Gastrocnemius medialis (tissue), 4 donors: ENCODE results near the gene ZNF407. TPM values are rescaled to one million over a fixed set of nuclear protein-coding genes. Genes with fewer than 3 reads are reported as not detected.

Source experiments
- ATAC-seq, 2 donors: fragments of 150-250 bp; one replicate each; pipeline ENCODE4 v1.9.1; 2016
- DNase-seq, 2 donors: peaks; one replicate each; pipeline ENCODE4 v3.0.0-alpha.2; 2019
- H3K27ac ChIP-seq, 4 donors: fragments of 200-600 bp; sonication (generic); 1 replicate in 1 of 4; 2 replicates in 3 of 4; pipeline ENCODE4 v1.5.1; 2016 to 2018; ENCODE audit warnings: mild to moderate bottlenecking in 2 of 4, moderate library complexity in 1 of 4
- H3K27me3 ChIP-seq, 3 donors: fragments of 200-600 bp; sonication (generic) in 2 of 3; 1 replicate in 1 of 3; 2 replicates in 2 of 3; pipeline versions ENCODE4 v1.5.1 to v1.6.0; 2016 to 2019; ENCODE audit warnings: mild to moderate bottlenecking in 1 of 3, moderate library complexity in 1 of 3
- H3K36me3 ChIP-seq, 2 donors: fragments of 200-600 bp; sonication (generic) in 1 of 2; one replicate each; pipeline ENCODE4 v1.5.1; 2017 to 2018
- H3K4me1 ChIP-seq, 2 donors: fragments of 200-600 bp; sonication (generic) in 1 of 2; one replicate each; pipeline ENCODE4 v1.5.1; 2016 to 2017; ENCODE audit warnings: mild to moderate bottlenecking in 2 of 2
- H3K4me3 ChIP-seq, 4 donors: fragments of 200-600 bp; sonication (generic) in 3 of 4; 1 replicate in 1 of 4; 2 replicates in 3 of 4; pipeline ENCODE4 v1.5.1; 2016 to 2019; ENCODE audit warnings: mild to moderate bottlenecking in 2 of 4
- H3K9me3 ChIP-seq, 3 donors: fragments of 200-600 bp; sonication (generic) in 2 of 3; 1 replicate in 1 of 3; 2 replicates in 2 of 3; pipeline ENCODE4 v1.5.1; 2016 to 2019
- POLR2A ChIP-seq, 2 donors: fragments of 450-650 bp; IDR thresholded peaks; one replicate each; pipeline ENCODE4 v1.6.1; 2017; ENCODE audit warnings: antibody characterized with exemption in 2 of 2, mild to moderate bottlenecking in 2 of 2, moderate library complexity in 2 of 2
- in situ Hi-C, 4 donors: fragments of 200-750 bp; cut with MboI; loops; one replicate each; pipeline versions ENCODE4 v1.15.0 to v1.8.0; 2017; ENCODE audit warnings: low sequenced_read_pairs in 4 of 4
- intact Hi-C: fragments of 100-400 bp; cut with DNase I; formaldehyde crosslinking; loops from one replicate; pipeline ENCODE4 v1.15.1; 2023; ENCODE audit warnings: low total_unique reads
- total RNA-seq, 4 donors: library from RNA; depleted of rRNA; stranded (reverse); fragments of >200 nt; gene quantifications; one replicate each; pipeline versions ENCODE4 v1.1.0 to v1.2.3, GENCODE V29; 2016
- TF ChIP-seq, protein P1 (sequence below), 5 experiments: fragments of 450-650 bp in 3 of 5; fragments of 200-600 bp in 2 of 5; sonication (generic) in 2 of 5; IDR thresholded peaks in 4 of 5; conservative IDR thresholded peaks in 1 of 5; 1 replicate in 4 of 5; 2 replicates in 1 of 5; pipeline ENCODE4 v1.5.1; 2016 to 2019; ENCODE audit warnings: antibody characterized with exemption in 5 of 5, mild to moderate bottlenecking in 3 of 5, moderate library complexity in 3 of 5

ZNF407 gene
- total RNA-seq, 4 donors from 2014 or later: 5.9 to 11.4 (median 9.2) TPM

DNA sequence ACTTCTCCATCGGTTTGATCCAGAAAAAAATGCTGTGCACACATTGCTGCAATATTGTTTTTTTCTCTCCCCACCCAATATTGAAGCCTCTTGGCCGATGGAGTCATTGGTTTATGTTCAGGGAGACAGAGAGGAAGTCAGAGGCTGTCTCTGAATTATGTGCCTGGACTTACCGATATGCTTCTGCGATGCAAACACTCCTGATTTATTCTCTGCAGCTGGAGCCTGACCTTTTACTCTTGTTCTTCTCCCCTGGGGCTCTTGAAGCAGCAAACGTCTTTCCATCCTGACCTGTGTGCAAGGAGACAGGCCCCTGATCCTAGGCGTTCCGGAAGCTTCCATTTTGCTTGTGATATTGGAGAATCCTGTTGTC lies 511.6 kb downstream of the ZNF407 start:
- H3K9me3 ChIP-seq: no peaks in the 10 kb centered on the region
- no peak overlapping the region for H3K4me3 ChIP-seq
- H3K4me1 ChIP-seq: no peaks in the 10 kb centered on the region
- intact Hi-C loops (no loop called here), in situ Hi-C loops (no loop called here)
- no peak for TF ChIP-seq POLR2A (IDR thresholded peaks at IDR 0.05)
- TF ChIP-seq, protein P1, sequence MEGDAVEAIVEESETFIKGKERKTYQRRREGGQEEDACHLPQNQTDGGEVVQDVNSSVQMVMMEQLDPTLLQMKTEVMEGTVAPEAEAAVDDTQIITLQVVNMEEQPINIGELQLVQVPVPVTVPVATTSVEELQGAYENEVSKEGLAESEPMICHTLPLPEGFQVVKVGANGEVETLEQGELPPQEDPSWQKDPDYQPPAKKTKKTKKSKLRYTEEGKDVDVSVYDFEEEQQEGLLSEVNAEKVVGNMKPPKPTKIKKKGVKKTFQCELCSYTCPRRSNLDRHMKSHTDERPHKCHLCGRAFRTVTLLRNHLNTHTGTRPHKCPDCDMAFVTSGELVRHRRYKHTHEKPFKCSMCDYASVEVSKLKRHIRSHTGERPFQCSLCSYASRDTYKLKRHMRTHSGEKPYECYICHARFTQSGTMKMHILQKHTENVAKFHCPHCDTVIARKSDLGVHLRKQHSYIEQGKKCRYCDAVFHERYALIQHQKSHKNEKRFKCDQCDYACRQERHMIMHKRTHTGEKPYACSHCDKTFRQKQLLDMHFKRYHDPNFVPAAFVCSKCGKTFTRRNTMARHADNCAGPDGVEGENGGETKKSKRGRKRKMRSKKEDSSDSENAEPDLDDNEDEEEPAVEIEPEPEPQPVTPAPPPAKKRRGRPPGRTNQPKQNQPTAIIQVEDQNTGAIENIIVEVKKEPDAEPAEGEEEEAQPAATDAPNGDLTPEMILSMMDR (IDR thresholded peaks at IDR 0.05 in 4 of 5, conservative IDR thresholded peaks at IDR 0.05 in 1 of 5): no peak
- ATAC-seq (no peak), DNase-seq (no peak)
- no peaks in the 10 kb centered on the region for H3K27me3 ChIP-seq
- no peak overlapping the region for H3K27ac ChIP-seq
- no peaks in the 10 kb centered on the region for H3K36me3 ChIP-seq

DNA sequence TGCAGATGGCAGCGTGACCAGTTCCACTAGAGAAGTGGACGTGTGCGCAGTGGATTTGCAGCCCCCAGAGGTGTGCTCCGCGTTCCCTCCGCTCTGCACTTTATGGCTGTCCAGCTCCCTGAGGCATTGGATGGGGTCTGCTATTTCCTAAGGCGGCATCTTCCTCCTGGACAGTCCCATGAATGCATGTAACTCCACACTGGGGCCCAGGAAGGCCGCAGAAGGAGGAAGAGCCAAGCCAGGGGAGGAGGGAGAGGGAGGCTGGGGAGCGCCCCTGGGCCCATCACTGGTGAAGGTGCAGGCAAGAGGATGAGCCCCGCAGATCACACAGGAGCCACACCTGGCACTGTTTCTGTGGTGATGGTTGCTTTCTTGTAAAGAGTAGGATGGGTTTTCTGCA lies 512.1 kb downstream of the ZNF407 start:
- H3K9me3 ChIP-seq: no peaks in the 10 kb centered on the region
- no peak for ATAC-seq
- no peak for DNase-seq
- H3K36me3 ChIP-seq: no peaks in the 10 kb centered on the region
- H3K27ac ChIP-seq: no peak overlapping the region
- in situ Hi-C loops (no loop called here), intact Hi-C loops (no loop called here)
- no peaks in the 10 kb centered on the region for H3K4me1 ChIP-seq
- TF ChIP-seq, protein P1 (IDR thresholded peaks at IDR 0.05 in 4 of 5, conservative IDR thresholded peaks at IDR 0.05 in 1 of 5): no peak
- no peak for TF ChIP-seq POLR2A (IDR thresholded peaks at IDR 0.05)
- H3K27me3 ChIP-seq: no peaks in the 10 kb centered on the region
- H3K4me3 ChIP-seq: no peak overlapping the region

DNA sequence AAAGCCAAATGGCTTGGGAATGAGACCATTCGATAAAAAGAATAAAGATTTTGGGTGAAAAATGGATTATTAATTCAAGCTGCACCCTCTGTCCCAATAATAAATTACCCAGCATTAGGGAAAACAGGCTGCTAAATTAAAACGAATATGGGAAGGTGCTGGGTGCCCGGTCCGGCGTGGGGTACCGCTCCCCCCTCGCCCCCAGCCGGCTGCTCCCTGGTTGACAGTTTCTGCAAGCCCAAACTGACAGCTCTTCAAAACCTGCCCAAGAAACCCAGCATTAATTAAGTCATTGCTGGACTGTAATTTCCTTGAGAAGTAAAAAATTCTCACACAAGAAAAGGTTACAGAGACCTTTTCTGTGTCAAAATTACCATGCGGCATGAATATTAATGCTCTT lies 512.6 kb downstream of the ZNF407 start:
- H3K4me3 ChIP-seq: no peak overlapping the region
- H3K36me3 ChIP-seq: no peaks in the 10 kb centered on the region
- no peaks in the 10 kb centered on the region for H3K4me1 ChIP-seq
- no peaks in the 10 kb centered on the region for H3K9me3 ChIP-seq
- H3K27ac ChIP-seq: no peak overlapping the region
- intact Hi-C loops (no loop called here), in situ Hi-C loops (no loop called here)
- ATAC-seq: no peak
- H3K27me3 ChIP-seq: no peaks in the 10 kb centered on the region
- no peak for DNase-seq
- TF ChIP-seq POLR2A (IDR thresholded peaks at IDR 0.05): no peak
- TF ChIP-seq, protein P1 (IDR thresholded peaks at IDR 0.05 in 4 of 5, conservative IDR thresholded peaks at IDR 0.05 in 1 of 5): no peak

DNA sequence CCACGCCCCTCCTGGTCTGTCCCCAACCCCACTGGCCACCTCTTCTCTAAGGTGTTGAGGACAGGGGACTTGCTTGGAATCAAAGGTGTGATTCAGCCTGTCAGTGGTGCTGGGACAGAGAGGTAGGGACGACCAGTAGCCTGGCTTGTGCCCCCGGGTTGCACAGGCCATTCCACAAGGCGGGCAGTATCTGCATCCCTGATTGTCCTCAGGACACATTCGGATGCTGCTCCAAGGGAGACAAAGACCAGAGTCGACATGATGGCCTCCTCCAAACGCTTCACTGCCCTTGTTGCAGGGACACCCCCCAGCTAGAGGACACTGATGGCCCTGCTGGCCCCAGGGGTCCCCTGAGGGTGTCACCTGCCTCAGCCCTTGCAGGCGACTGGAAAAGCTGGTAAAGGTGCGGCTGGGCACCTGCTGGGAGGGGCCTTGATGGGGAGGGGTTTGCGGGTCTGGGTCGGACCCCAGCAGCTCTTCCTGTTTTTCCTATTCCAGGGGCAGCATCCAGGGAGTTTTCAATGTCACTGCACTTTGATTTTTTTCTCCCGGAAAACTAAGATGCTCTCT lies 513.3 kb downstream of the ZNF407 start:
- Histone ChIP-seq H3K27ac (no peak overlapping the region), H3K9me3 (no peaks in the 10 kb centered on the region), H3K4me3 (no peak overlapping the region), H3K4me1 (no peaks in the 10 kb centered on the region), H3K36me3 (no peaks in the 10 kb centered on the region), H3K27me3 (no peaks in the 10 kb centered on the region)
- intact Hi-C loops (no loop called here), in situ Hi-C loops (no loop called here)
- ATAC-seq (no peak), DNase-seq (no peak)
- TF ChIP-seq, protein P1 (IDR thresholded peaks at IDR 0.05 in 4 of 5, conservative IDR thresholded peaks at IDR 0.05 in 1 of 5): no peak
- TF ChIP-seq POLR2A (IDR thresholded peaks at IDR 0.05): no peak

DNA sequence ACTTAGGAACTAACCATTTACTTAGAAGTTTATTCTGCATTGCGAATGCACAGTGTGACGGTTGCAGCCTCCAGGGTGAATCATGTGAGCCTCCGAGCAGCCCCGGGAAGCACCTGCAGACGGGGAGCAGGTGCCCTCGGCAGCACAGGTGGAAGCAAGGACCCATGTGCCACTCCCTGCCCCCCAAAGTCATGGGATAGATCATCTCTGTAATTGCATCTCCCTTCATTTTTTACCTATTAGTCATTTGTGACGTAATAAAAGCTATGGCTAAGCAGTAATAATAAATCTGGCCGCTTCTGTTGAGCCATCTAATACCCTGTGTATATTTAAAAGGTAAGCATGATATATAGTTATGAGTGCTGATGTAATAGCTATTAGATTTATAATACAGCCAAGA lies 514.1 kb downstream of the ZNF407 start:
- H3K27ac ChIP-seq: no peak overlapping the region
- in situ Hi-C loops (no loop called here), intact Hi-C loops (no loop called here)
- DNase-seq (no peak), ATAC-seq (no peak)
- no peaks in the 10 kb centered on the region for H3K9me3 ChIP-seq
- no peak overlapping the region for H3K4me3 ChIP-seq
- no peaks in the 10 kb centered on the region for H3K27me3 ChIP-seq
- H3K36me3 ChIP-seq: no peaks in the 10 kb centered on the region
- no peaks in the 10 kb centered on the region for H3K4me1 ChIP-seq
- no peak for TF ChIP-seq POLR2A (IDR thresholded peaks at IDR 0.05)
- TF ChIP-seq, protein P1 (IDR thresholded peaks at IDR 0.05 in 4 of 5, conservative IDR thresholded peaks at IDR 0.05 in 1 of 5): no peak
